Fibroblast of skin of right quadriceps (primary cell): Measurements from ENCODE around the gene FBXL12.
"Not testable (repeated sequence)": the region's sequence is repeated elsewhere in the genome, so short reads cannot be mapped to it uniquely, and the experiment has no call there.

ENCODE experiments used
- DNase-seq: peaks from one replicate; pipeline ENCODE4 v3.0.0-alpha.2; 2013

FBXL12 gene, protein sequence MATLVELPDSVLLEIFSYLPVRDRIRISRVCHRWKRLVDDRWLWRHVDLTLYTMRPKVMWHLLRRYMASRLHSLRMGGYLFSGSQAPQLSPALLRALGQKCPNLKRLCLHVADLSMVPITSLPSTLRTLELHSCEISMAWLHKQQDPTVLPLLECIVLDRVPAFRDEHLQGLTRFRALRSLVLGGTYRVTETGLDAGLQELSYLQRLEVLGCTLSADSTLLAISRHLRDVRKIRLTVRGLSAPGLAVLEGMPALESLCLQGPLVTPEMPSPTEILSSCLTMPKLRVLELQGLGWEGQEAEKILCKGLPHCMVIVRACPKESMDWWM

GRCh38 chr19:9818734-9819595 lies at the start of gene FBXL12:
TSS of gene FBXL12 (minus strand) at chr19:9819079. CDS start at chr19:9818813, 266 bp downstream.
- DNase-seq, result peak; percentile 99

DNA sequence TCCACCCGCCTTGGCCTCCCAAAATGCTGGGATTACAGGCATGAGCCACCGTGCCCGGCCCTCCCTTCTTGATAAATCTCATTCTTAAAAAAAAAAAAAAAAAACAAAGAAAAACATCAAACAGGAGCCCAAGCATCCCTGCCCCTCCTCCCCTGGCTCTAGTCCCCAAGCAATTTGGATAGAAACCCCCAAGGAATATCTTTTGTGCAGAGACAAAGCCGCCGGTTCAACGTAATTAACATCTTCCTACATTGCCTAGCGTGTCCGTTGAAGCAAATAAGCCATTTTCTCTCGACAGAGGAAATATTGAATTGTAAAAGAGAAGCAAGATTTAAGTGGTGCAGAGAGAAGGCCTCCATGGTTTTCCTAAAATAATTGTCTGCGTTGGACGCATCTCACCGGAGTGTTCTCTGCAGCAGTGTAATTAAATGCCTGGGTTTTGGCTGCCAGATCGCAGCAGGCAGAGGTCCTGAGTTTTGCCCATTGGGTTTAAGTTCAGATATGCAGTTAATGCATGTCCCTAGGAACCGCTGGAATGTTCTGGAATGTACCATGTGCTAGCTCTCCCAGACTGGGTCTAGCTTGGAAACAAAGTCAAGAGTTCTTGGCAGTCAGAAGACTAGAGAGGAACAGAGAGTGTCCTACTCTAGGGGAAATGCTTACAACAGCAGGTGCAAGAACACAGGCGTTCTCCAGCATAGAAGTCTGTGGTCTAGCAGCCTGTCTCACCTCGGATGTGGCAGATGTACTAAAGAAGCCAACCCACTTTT lies 47.0 kb upstream of the FBXL12 start:
- no peak for DNase-seq

- DNase-seq, result no peak
Measured at GRCh38 chr19:9863759-9864158, 44.9 kb upstream of the FBXL12 start.

DNA sequence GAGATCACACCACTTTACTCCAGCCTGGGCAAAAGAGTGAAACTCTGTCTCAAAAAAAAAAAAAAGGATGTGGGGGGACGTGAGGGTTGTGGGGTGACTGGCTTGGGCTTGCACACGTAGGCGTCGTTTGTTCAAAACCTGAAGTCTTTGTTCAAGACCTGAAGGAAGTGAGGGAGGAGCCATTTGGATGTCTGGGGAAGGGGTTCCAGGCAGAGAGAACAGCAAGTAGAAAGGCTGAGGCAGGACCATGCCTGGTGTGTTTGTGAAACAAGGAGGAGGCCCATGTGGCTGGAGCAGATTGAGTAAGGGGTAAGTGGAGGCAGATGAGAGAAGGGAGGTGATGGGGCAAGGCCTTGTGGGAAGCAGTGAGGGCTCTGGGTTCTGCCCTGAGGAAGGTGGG lies 44.1 kb upstream of the FBXL12 start:
- no peak for DNase-seq

- DNase-seq, result no peak
Measured at GRCh38 chr19:9861503-9861902, 42.6 kb upstream of the FBXL12 start.

DNA sequence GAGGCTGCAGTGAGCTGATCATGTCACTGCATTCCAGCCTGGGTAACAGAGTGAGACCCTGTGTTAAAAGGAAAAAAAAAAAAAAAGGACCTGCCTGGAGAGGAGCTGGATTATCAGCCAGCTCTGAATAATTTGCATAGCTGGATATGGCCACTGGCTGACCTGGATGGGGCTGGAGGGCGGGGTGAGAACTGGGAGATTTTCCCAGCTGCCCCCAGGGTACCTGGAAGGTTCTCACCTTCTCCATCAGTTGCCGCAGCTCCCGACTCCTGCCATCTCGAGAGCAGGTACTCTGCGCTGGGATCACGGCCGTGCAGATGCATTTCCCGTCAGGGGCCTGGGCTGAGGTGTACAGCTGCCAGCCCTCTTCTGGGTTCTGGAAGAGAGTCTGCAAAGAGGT lies 41.5 kb upstream of the FBXL12 start:
- DNase-seq, result no peak

- DNase-seq, result no peak
Measured at GRCh38 chr19:9858766-9859165, 39.9 kb upstream of the FBXL12 start.

GRCh38 chr19:9857920-9858746 lies 39.3 kb upstream of the FBXL12 start:
- DNase-seq, result no peak

DNA sequence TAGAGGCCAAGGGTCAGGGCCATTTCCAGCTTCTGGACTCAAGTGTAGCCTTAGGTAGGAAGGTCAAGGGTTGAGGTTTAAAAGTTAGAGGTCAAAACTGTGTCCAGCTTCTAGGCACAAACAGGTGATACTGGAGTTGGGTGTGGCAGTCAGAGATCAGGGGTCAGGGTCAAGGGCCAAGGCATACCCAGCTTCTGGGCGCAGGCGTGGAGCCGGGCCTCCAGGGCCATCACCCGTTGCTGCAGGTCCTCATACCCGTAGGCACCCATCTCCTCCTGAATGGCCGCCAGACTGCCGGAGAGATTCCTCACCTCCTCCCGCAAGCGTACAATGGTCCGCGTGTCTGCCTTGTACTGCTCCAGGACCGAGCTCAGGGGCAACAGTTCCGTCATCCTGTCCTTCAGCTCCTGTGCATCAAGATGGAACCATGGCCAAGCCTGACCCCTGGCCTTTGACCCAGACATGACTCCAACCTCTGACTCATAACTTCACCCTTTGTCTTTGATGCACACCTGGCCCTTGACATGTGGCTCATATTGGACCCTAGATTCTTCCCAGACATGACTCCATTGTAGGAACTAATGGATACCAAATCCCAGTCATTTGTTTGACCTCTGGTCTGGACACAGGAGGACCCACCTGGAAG lies 38.3 kb upstream of the FBXL12 start:
- no peak for DNase-seq

- no peak for DNase-seq
Measured at GRCh38 chr19:9856609-9857008, 37.7 kb upstream of the FBXL12 start.

- DNase-seq, result no peak
Measured at GRCh38 chr19:9854282-9854846, 35.5 kb upstream of the FBXL12 start.

- DNase-seq, result no peak
Measured at GRCh38 chr19:9850235-9850959, 31.5 kb upstream of the FBXL12 start.

- no peak for DNase-seq
Measured at GRCh38 chr19:9849791-9850190, 30.9 kb upstream of the FBXL12 start.

GRCh38 chr19:9848762-9849161 lies 29.9 kb upstream of the FBXL12 start:
- DNase-seq, result no peak

GRCh38 chr19:9848060-9848459 lies 29.2 kb upstream of the FBXL12 start:
- DNase-seq, result no peak

DNA sequence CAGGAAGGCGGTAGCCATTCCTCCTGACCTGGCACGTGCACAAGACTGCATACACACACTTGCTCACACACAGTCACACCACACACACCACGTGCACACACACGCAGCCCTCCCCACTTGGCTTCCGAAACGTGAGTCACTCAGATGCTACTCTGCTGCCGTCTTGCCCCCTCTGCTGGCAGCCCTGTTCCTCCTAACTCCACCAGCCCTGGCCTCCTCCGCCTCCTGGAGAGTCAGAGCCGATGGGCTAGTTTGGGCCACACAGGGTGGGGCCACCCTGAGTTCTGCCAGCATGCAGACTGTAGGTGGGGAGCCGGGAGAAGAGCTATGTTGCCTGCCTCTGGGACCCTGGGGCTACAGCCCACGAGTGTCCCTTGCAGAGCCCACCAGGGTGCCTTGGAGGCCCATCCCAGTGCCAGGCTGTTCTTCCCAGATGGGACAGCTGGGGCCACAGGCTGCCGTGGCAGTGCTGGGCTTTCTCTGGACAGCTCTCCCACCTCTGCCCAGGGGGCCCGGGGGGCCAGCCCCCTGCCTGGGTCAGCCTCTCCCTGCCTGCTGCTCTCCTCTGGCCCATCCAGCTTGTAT lies 28.3 kb upstream of the FBXL12 start:
- DNase-seq, result peak; percentile 91

DNA sequence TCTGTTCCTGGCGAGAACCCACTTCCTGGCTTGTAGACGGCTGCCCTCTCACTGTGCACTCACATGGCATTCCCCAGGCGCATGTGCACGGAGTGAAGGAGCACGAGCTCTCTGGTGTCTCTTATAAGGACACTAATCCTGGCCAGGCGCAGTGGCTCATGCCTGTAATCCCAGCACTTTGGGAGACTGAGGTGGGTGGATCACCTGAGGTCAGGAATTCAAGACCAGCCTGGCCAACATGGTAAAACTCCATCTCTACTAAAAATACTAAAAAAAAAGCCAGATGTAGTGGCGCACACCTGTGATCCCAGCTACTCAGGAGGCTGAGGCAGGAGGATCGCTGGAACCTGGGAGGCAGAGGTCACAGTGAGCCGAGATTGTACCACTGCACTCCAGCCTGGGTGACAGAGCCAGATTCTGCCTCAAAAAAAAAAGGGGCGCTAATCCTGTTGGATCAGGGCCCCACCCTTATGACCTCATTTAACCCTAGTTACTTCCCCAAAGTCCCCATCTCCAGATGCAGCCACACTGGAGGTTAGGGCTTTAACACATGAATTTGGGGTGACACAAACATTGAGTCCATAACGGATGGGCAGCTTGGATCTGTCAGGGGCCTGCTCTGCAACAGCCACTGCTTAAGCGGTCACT lies 24.9 kb upstream of the FBXL12 start:
- not testable (repeated sequence) for DNase-seq

DNA sequence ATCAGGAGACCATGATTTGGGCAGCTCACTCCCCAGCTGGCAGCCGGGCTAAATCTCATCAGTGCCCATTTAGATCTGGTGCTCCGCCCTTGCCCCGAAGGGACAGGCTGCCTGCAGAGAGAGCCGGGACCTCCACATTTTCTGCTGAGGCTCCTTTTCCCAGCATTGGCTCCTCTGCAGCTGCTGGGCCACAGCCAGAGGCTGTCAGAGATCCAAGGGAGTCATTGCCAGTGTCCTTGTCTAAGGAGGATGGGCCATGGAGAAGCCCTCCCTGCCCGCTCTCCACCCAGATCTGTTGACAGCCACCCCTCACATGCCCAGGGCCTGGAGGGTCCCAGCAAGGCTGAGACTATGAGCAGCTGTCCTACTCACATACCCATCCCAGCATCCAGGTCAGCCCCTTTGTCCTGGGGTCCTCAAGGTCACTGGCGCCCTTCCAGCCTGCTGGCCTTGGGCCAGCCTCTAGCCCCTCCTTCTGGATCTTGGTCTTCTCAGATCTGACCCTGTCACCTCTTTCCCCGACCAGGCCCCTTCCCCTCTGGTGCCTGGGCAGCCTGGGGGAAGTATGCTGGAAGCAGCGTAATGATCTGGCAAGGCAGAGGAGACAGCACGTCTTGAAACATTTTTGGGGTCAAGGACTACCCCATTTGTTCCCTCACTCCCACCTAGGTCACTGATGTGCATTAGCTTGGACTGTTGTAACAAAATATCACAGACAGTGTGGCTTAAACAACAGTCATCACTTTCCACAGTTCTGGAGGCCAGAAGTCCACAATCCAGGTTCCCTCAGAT lies 24.2 kb upstream of the FBXL12 start:
- DNase-seq, result no peak

DNA sequence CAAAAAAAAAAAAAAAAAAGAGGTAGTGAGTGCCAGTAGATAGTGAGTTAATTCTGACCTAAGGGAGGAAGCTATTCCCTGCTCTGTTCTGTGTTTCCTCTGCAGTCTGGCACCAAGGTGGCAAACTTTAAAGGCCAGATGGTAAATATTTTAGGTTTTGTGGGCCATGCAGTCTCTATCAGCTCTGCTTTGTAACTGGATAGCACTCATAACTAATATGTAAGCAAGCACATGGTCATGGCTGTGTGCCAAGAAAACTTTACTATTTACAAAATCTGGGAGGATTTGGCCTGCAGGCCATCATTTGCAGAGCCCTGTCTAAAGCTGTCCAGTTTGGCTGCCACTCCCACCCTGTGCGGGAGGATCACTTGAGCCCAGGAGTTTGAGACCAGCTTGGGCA lies 20.5 kb upstream of the FBXL12 start:
- DNase-seq, result no peak
